Middle frontal gyrus (tissue), 1 donor: Measurements from ENCODE around the gene HDAC5.
"Not testable (repeated sequence)": the region's sequence is repeated elsewhere in the genome, so short reads cannot be mapped to it uniquely, and the experiment has no call there.

Experiments used
- DNase-seq: peaks from one replicate; pipeline ENCODE4 v3.0.0-alpha.2; 2015; ENCODE audit warnings: low spot score; ENCODE audit errors: extremely low spot score

The HDAC5 gene

GRCh38 chr17:44111777-44112176 is 11.7 kb downstream of the HDAC5 start:
- DNase-seq, result no peak

GRCh38 chr17:44110823-44111633 is 12.4 kb downstream of the HDAC5 start:
- peak; percentile 87 for DNase-seq

GRCh38 chr17:44110011-44110686 is 13.3 kb downstream of the HDAC5 start:
- no peak for DNase-seq

- no peak for DNase-seq
Observed at GRCh38 chr17:44109312-44109630, 14.2 kb downstream of the HDAC5 start.

- DNase-seq, result no peak
Observed at GRCh38 chr17:44108440-44109311, 14.8 kb downstream of the HDAC5 start.

- DNase-seq, result no peak
Observed at GRCh38 chr17:44106801-44107200, 16.6 kb downstream of the HDAC5 start.

- no peak for DNase-seq
Observed at GRCh38 chr17:44105941-44106340, 17.5 kb downstream of the HDAC5 start.

- DNase-seq, result no peak
Observed at GRCh38 chr17:44105483-44105882, 18.0 kb downstream of the HDAC5 start.

GRCh38 chr17:44102849-44103622 is 20.4 kb downstream of the HDAC5 start:
- no peak for DNase-seq

- DNase-seq, result not testable (repeated sequence)
Observed at GRCh38 chr17:44101858-44102257, 21.6 kb downstream of the HDAC5 start.

- no peak for DNase-seq
Observed at GRCh38 chr17:44097110-44097958, 26.1 kb downstream of the HDAC5 start.

GRCh38 chr17:44095647-44096496 is 27.6 kb downstream of the HDAC5 start:
- peak; percentile 22 for DNase-seq

- no peak for DNase-seq
Observed at GRCh38 chr17:44095388-44095646, 28.1 kb downstream of the HDAC5 start.

- no peak for DNase-seq
Observed at GRCh38 chr17:44094701-44095387, 28.6 kb downstream of the HDAC5 start.

GRCh38 chr17:44093231-44093900 is 30.1 kb downstream of the HDAC5 start:
- no peak for DNase-seq

GRCh38 chr17:44092051-44092450 is 31.4 kb downstream of the HDAC5 start:
- no peak for DNase-seq

- no peak for DNase-seq
Observed at GRCh38 chr17:44091200-44091997, 32.0 kb downstream of the HDAC5 start.

- DNase-seq, result no peak
Observed at GRCh38 chr17:44088254-44088653, 35.2 kb downstream of the HDAC5 start.
